ENCODE data around the gene PLA2G2F. TPM values are rescaled to one million over a fixed set of nuclear protein-coding genes. Genes with fewer than 3 reads are reported as not detected.

PLA2G2F gene
- total and polyA plus RNA-seq, 10 of the 15 experiments (the other 5 are each of a cell fraction or from before 2014, with no cell fraction given) = 0.03 TPM; not detected in 9

- Histone ChIP-seq H3K4me1 (ENCODE audit: control insufficient read depth, insufficient read depth, low read length) (no peaks in the 10 kb centered on the region), H3K79me2 (ENCODE audit: control insufficient read depth, insufficient read depth, low read length) (no peaks in the 10 kb centered on the region), H3K27me3 (replicated peaks in 1 of 2; ENCODE audit: control insufficient read depth in 2 of 2, insufficient read depth in 2 of 2, low read length in 1 of 2) (peaks cover 4% of the 10 kb centered on the region in 2 experiments; a peak in 2 of 4 replicates), H4K20me1 (ENCODE audit: control insufficient read depth, insufficient read depth) (no peaks in the 10 kb centered on the region), H3K9me3 (replicated peaks; ENCODE audit: control insufficient read depth, insufficient read depth, low read length) (no peaks in the 10 kb centered on the region), H3K27ac (ENCODE audit: control insufficient read depth, insufficient read depth) (no peak overlapping the region), H2AFZ (ENCODE audit: control insufficient read depth, low read depth, low read length) (no peak overlapping the region), H3K9ac (ENCODE audit: control insufficient read depth, insufficient read depth, low read length) (no peak overlapping the region), H3K4me3 (no peak overlapping the region), H3K4me2 (ENCODE audit: control insufficient read depth, insufficient read depth) (no peak overlapping the region), H3K36me3 (ENCODE audit: control insufficient read depth in 2 of 2, insufficient read depth in 2 of 2, low read length in 1 of 2) (no peaks in the 10 kb centered on the region)
- TF ChIP-seq CBX3 (IDR thresholded peaks at IDR 0.05; ENCODE audit: borderline replicate concordance, low read depth) (no peak), ETV6 (conservative IDR thresholded peaks at IDR 0.05 in 1 of 2, IDR thresholded peaks at IDR 0.05 in 1 of 2; ENCODE audit: borderline replicate concordance in 1 of 2, low read depth in 1 of 2) (no peak), IKZF2 (IDR thresholded peaks at IDR 0.05) (no peak), PAX8 (IDR thresholded peaks at IDR 0.05) (no peak), NR2C1 (IDR thresholded peaks at IDR 0.05) (no peak), SMAD5 (IDR thresholded peaks at IDR 0.05; ENCODE audit: low read depth) (no peak), BCL3 (IDR thresholded peaks at IDR 0.05; ENCODE audit: borderline replicate concordance, insufficient read depth, low read depth, low read length, poor library complexity, severe bottlenecking) (no peak), RB1 (IDR thresholded peaks at IDR 0.05; ENCODE audit: borderline replicate concordance) (no peak), POLR2AphosphoS5 (IDR thresholded peaks at IDR 0.05; ENCODE audit: low read length) (no peak)
- ChIA-PET POLR2A (no interaction called here), SMC1A (ENCODE audit: uncharacterized antibody, unreplicated experiment) (interaction anchor here (1.1 kb wide), 1 partner anchor 24 kb away, joined by 3 read pairs; no protein-coding TSS in a partner anchor), CTCF (interaction anchor here (1.0 kb wide), 1 partner anchor 13 kb away, joined by 4 read pairs; no protein-coding TSS in a partner anchor), RAD21 (ENCODE audit: unreplicated experiment) (no interaction called here)
- no peak for ATAC-seq
- DNase-seq (ENCODE audit: low read depth, low spot score) = no peak
- intact Hi-C loops (cut with micrococcal nuclease; ENCODE audit: unreplicated experiment) = loop anchor here (5.0 to 10.0 kb wide), 2 partner anchors 47 to 225 kb away; partner anchors contain the start of gene PLA2G2A
- 0% methylated on average over 3 of the region's 3 CpGs for WGBS (ENCODE audit: insufficient coverage, insufficient replicate concordance, low lambda C conversion rate, missing lambda C conversion rate)
- in situ Hi-C loops (cut with MboI) = no loop called here
- BruUV-seq (replicated peaks) = no TSS peak
- no peak for FAIRE-seq
Measured at GRCh38 chr1:20199403-20199802, 60.3 kb downstream of the PLA2G2F start.

Data from GM12878 (cell line).